Epithelial cell of proximal tubule (primary cell): ENCODE data around the gene ZNF148. TPM values are rescaled to one million over a fixed set of nuclear protein-coding genes. Genes with fewer than 3 reads are reported as not detected.

ENCODE experiments used
- DNase-seq: peaks from one replicate; pipeline ENCODE4 v3.0.0-alpha.2; 2011; ENCODE audit warnings: low read depth
- H3K4me3 ChIP-seq: 2 replicates; pipeline ENCODE4 v1.5.1; 2011; ENCODE audit warnings: low read depth, mild to moderate bottlenecking, low read length
- CTCF ChIP-seq: conservative IDR thresholded peaks from 2 replicates; pipeline ENCODE4 v1.5.1; 2012; ENCODE audit warnings: low read depth, mild to moderate bottlenecking, low read length
- total RNA-seq: library from RNA; depleted of rRNA; stranded (reverse); fragments of >200 nt; gene quantifications from 2 replicates; pipeline ENCODE4 v1.2.3, GENCODE V29; 2015

The ZNF148 gene
- total RNA-seq, 1 donor from 2014 or later, result 16.3 TPM

- no peak overlapping the region for H3K4me3 ChIP-seq
- no peak for DNase-seq
- TF ChIP-seq CTCF, result no peak
Measured at GRCh38 chr3:125234831-125235230, 140.3 kb downstream of the ZNF148 start.

GRCh38 chr3:125232401-125232800, 142.7 kb downstream of the ZNF148 start:
- no peak overlapping the region for H3K4me3 ChIP-seq
- DNase-seq, result no peak
- no peak for TF ChIP-seq CTCF

- no peak overlapping the region for H3K4me3 ChIP-seq
- no peak for DNase-seq
- TF ChIP-seq CTCF, result no peak
Measured at GRCh38 chr3:125231895-125232294, 143.2 kb downstream of the ZNF148 start.

- no peak for DNase-seq
- H3K4me3 ChIP-seq, result no peak overlapping the region
- no peak for TF ChIP-seq CTCF
Measured at GRCh38 chr3:125229707-125230106, 145.4 kb downstream of the ZNF148 start.

GRCh38 chr3:125229168-125229567, 146.0 kb downstream of the ZNF148 start:
- DNase-seq, result no peak
- no peak for TF ChIP-seq CTCF
- H3K4me3 ChIP-seq, result no peak overlapping the region

- no peak for DNase-seq
- no peak for TF ChIP-seq CTCF
- H3K4me3 ChIP-seq, result no peak overlapping the region
Measured at GRCh38 chr3:125221831-125222230, 153.3 kb downstream of the ZNF148 start.

- no peak for DNase-seq
- no peak overlapping the region for H3K4me3 ChIP-seq
Measured at GRCh38 chr3:125220727-125221429, 154.2 kb downstream of the ZNF148 start.

More at GRCh38 chr3:125220727-125221429, 154.2 kb downstream of the ZNF148 start:
- TF ChIP-seq CTCF, result no peak
